Measurements from ENCODE around the gene ROGDI. TPM values are rescaled to one million over a fixed set of nuclear protein-coding genes. Genes with fewer than 3 reads are reported as not detected.

Gene ROGDI
- polyA plus RNA-seq, 1 of the 3 experiments (the other 2 are of a cell fraction): 33.6 TPM

- no peaks in the 10 kb centered on the region for H3K9me2 ChIP-seq
- DNase-seq: no peak
- no peak overlapping the region for H3K27ac ChIP-seq (ENCODE audit: low read depth in 2 of 2, low read length in 1 of 2)
- no peak overlapping the region for H2AFZ ChIP-seq (ENCODE audit: low read depth)
- H3K4me2 ChIP-seq: no peak overlapping the region
- H3K9ac ChIP-seq: no peak overlapping the region
- peaks cover 51 to 77% of the 10 kb centered on the region in 2 experiments for H3K36me3 ChIP-seq (replicated peaks in 1 of 2; ENCODE audit: control insufficient read depth in 1 of 2, insufficient read depth in 2 of 2, low read length in 1 of 2)
- no peaks in the 10 kb centered on the region for H3K4me1 ChIP-seq (ENCODE audit: control insufficient read depth in 1 of 2, insufficient read depth in 2 of 2, low read depth in 1 of 2, low read length in 1 of 2)
- ChIA-PET CTCF (no interaction called here), POLR2A (no interaction called here)
- peaks cover 2% of the 10 kb centered on the region; the same call in 1 of the 2 replicates for H3K79me2 ChIP-seq (ENCODE audit: insufficient read depth)
- peaks cover 4% of the 10 kb centered on the region for H3F3A ChIP-seq (replicated peaks; ENCODE audit: insufficient read depth)
- no peaks in the 10 kb centered on the region for H3K27me3 ChIP-seq (ENCODE audit: insufficient read depth)
- no peaks in the 10 kb centered on the region for H4K20me1 ChIP-seq (ENCODE audit: insufficient read depth)
- no peak overlapping the region for H3K4me3 ChIP-seq (ENCODE audit: low read depth in 2 of 2, low read length in 1 of 2)
- no peaks in the 10 kb centered on the region for H3K9me3 ChIP-seq
- TF ChIP-seq TAF1 (IDR thresholded peaks at IDR 0.05; ENCODE audit: borderline replicate concordance, low read depth, low read length): no peak
- no peak for TF ChIP-seq TCF12 (IDR thresholded peaks at IDR 0.05)
- no peak for TF ChIP-seq GABPA (IDR thresholded peaks at IDR 0.05; ENCODE audit: low read depth)
- TF ChIP-seq NFIC (IDR thresholded peaks at IDR 0.05; ENCODE audit: borderline replicate concordance): no peak
- TF ChIP-seq RCOR1 (IDR thresholded peaks at IDR 0.05; ENCODE audit: low read length): no peak
- no peak for TF ChIP-seq RAD21 (IDR thresholded peaks at IDR 0.05; ENCODE audit: low read length)
- TF ChIP-seq, protein P1, sequence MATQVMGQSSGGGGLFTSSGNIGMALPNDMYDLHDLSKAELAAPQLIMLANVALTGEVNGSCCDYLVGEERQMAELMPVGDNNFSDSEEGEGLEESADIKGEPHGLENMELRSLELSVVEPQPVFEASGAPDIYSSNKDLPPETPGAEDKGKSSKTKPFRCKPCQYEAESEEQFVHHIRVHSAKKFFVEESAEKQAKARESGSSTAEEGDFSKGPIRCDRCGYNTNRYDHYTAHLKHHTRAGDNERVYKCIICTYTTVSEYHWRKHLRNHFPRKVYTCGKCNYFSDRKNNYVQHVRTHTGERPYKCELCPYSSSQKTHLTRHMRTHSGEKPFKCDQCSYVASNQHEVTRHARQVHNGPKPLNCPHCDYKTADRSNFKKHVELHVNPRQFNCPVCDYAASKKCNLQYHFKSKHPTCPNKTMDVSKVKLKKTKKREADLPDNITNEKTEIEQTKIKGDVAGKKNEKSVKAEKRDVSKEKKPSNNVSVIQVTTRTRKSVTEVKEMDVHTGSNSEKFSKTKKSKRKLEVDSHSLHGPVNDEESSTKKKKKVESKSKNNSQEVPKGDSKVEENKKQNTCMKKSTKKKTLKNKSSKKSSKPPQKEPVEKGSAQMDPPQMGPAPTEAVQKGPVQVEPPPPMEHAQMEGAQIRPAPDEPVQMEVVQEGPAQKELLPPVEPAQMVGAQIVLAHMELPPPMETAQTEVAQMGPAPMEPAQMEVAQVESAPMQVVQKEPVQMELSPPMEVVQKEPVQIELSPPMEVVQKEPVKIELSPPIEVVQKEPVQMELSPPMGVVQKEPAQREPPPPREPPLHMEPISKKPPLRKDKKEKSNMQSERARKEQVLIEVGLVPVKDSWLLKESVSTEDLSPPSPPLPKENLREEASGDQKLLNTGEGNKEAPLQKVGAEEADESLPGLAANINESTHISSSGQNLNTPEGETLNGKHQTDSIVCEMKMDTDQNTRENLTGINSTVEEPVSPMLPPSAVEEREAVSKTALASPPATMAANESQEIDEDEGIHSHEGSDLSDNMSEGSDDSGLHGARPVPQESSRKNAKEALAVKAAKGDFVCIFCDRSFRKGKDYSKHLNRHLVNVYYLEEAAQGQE (IDR thresholded peaks at IDR 0.05; ENCODE audit: low read depth, low read length): no peak
- TF ChIP-seq USF2 (IDR thresholded peaks at IDR 0.05; ENCODE audit: borderline replicate concordance, low read depth, low read length): no peak
- no peak for TF ChIP-seq SIN3A (IDR thresholded peaks at IDR 0.05; ENCODE audit: borderline replicate concordance, low read depth, low read length)
- no peak for TF ChIP-seq TEAD4 (IDR thresholded peaks at IDR 0.05; ENCODE audit: borderline replicate concordance, insufficient read depth)
- TF ChIP-seq EP300 (IDR thresholded peaks at IDR 0.05; ENCODE audit: borderline replicate concordance in 1 of 2, low read depth in 1 of 2, low read length in 1 of 2): no peak
- no peak for TF ChIP-seq GATA2 (CRISPR knock-in tag; IDR thresholded peaks at IDR 0.05)
- no peak for TF ChIP-seq MEF2A (IDR thresholded peaks at IDR 0.05; ENCODE audit: borderline replicate concordance, low read depth)
- TF ChIP-seq YY1 (IDR thresholded peaks at IDR 0.05; ENCODE audit: low read depth): no peak
- no peak for TF ChIP-seq IRF3 (IDR thresholded peaks at IDR 0.05; ENCODE audit: low read depth, low read length)
- 90% methylated on average over 11 of the region's 11 CpGs for WGBS (ENCODE audit: low lambda C conversion rate)
These were observed 26.3 kb upstream of the ROGDI start for GRCh38 chr16:4828567-4829321.
